H1 (cell line): Measurements from ENCODE around the gene ZFAND2B. TPM values are rescaled to one million over a fixed set of nuclear protein-coding genes. Genes with fewer than 3 reads are reported as not detected.
A peak's percentile ranks its signal among the peaks of the same experiment; 100 is the strongest.

Source experiments
- ASH2L ChIP-seq: fragments of 200-600, 300-600 bp; sonication (generic); IDR thresholded peaks from one replicate; pipeline ENCODE4 v1.7.1; 2017; ENCODE audit warnings: low read length
- CEBPB ChIP-seq: IDR thresholded peaks from 2 replicates; pipeline ENCODE4 v1.6.1; 2012; ENCODE audit warnings: low read depth, low read length
- EP300 ChIP-seq, 2 experiments: IDR thresholded peaks; 1 replicate in 1 of 2; 2 replicates in 1 of 2; pipeline ENCODE4 v1.6.1; 2011 to 2012; ENCODE audit warnings: low read depth in 2 of 2, low read length in 2 of 2, mild to moderate bottlenecking in 2 of 2, borderline replicate concordance in 1 of 2, inconsistent platforms in 1 of 2, moderate library complexity in 1 of 2
- GTF2F1 ChIP-seq: IDR thresholded peaks from 2 replicates; pipeline ENCODE4 v1.6.1; 2012; ENCODE audit warnings: low read depth, low read length, improper control_type of control experiment, borderline replicate concordance
- HDAC2 ChIP-seq, 2 experiments: fragments of 300-600 bp in 1 of 2; sonication (generic) in 1 of 2; IDR thresholded peaks; 2 replicates each; pipeline ENCODE4 v1.6.1; 2011 to 2012; ENCODE audit warnings: low read depth in 2 of 2, low read length in 2 of 2, mild to moderate bottlenecking in 2 of 2, moderate library complexity in 2 of 2, borderline replicate concordance in 1 of 2, inconsistent platforms in 1 of 2
- JUND ChIP-seq: IDR thresholded peaks from 2 replicates; pipeline ENCODE4 v1.6.1; 2011; ENCODE audit warnings: mild to moderate bottlenecking, improper control_type of control experiment, low read length
- KDM5A ChIP-seq: fragments of 200-600 bp; IDR thresholded peaks from 2 replicates; pipeline ENCODE4 v1.7.1; 2012; ENCODE audit warnings: mild to moderate bottlenecking, low read length, inconsistent platforms, mixed read lengths
- POU5F1 ChIP-seq: IDR thresholded peaks from 2 replicates; pipeline ENCODE4 v1.6.1; 2011; ENCODE audit warnings: low read depth, mild to moderate bottlenecking, low read length, moderate library complexity
- RNF2 ChIP-seq: fragments of 200-900, 300-1000 bp; sonication (generic); IDR thresholded peaks from 2 replicates; pipeline ENCODE4 v1.7.1; 2016; ENCODE audit warnings: borderline replicate concordance, low read depth, mild to moderate bottlenecking, antibody characterized with exemption, low read length; ENCODE audit not compliant: poor library complexity, severe bottlenecking; ENCODE audit errors: missing control alignments
- SP2 ChIP-seq: IDR thresholded peaks from 2 replicates; pipeline ENCODE4 v1.6.1; 2012; ENCODE audit warnings: mild to moderate bottlenecking, low read length, inconsistent platforms
- SP4 ChIP-seq: IDR thresholded peaks from 2 replicates; pipeline ENCODE4 v1.6.1; 2012; ENCODE audit warnings: low read length, inconsistent platforms
- polyA plus RNA-seq, 7 experiments: library from polyadenylated mRNA; depleted of rRNA in 3 of 7; stranded (reverse) in 5 of 7; unstranded in 2 of 7; fragments of >200 nt in 5 of 7; fragments of 200-250 nt in 2 of 7; gene quantifications; 1 replicate in 5 of 7; 2 replicates in 1 of 7; 4 replicates in 1 of 7; pipeline versions ENCODE4 v1.2.1 to v1.2.3, GENCODE V29; 2011 to 2013; ENCODE audit warnings: missing spikeins in 2 of 7, mixed read lengths in 2 of 7
- total RNA-seq: library from RNA; stranded (reverse); fragmentation: NEBNext Ultra II Directional; extraction: Animal tissue kit (Norgen Biotek cat#: 25700); gene quantifications from 2 replicates; pipeline ENCODE4 v1.2.1, GENCODE V29; 2021
- TF ChIP-seq, protein P1 (sequence below): IDR thresholded peaks from 2 replicates; pipeline ENCODE4 v1.6.1; 2011; ENCODE audit warnings: low read length, improper control_type of control experiment

ZFAND2B gene
- total and polyA plus RNA-seq, 2 of the 8 experiments (the other 6 are each of a cell fraction or from before 2014, with no cell fraction given): 16.0 to 17.9 TPM

DNA sequence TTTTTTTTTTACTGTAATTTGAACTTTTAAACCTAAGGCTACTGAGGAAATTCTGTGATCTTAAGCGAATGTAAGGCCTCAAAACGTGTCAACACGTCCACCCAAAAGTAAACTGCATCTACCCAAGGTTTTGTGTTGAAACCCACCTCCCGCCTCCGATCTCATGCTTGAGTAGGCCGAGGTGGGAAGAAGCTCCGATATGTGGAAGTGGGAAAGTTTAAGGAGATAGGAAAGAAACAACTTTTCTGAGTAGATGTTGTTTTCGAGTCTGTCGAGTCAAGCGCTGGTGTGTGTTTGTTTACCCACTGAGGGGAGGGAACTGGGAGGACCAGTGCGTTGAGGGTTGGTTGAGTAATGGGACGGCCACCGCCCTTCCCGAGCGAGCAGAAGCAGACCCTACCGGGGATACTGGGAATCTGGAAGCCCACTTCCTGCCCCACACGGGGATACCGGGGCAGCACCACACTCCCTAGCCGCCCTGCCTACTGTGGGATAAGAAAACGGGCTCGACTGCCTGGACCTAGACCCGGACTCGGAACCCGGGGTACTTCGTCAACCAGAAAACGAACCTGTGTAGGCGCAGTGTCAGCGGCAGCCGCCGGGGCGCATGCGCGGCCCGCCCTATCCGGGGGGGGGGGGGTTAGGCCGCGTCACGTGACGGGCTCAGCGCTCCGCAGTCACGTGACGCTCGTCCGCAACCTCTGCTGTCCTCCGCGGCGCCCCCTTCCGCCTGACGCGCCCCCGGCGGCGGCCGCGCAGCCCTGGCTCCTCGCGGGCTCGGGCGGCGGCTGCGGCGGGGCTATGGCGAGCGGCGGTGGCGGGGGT is 28.8 kb upstream of the ZFAND2B start, which contains the start of gene RETREG2 (continued):
- no peak for TF ChIP-seq RNF2
- TF ChIP-seq KDM5A: no peak
- 0 out of 2 replicates have a peak, but pooled peaks have one; percentile 11 for TF ChIP-seq JUND
- TF ChIP-seq SP2: no peak
- no peak for TF ChIP-seq HDAC2 (IDR thresholded peaks at IDR 0.05; ENCODE audit: borderline replicate concordance in 1 of 2, low read depth in 2 of 2, low read length in 2 of 2)
- peak; percentile 97 for TF ChIP-seq SP4
- peak in 1 of 2 experiments; percentile 81; a peak in 1 of 3 replicates for TF ChIP-seq EP300 (IDR thresholded peaks at IDR 0.05; ENCODE audit: borderline replicate concordance in 1 of 2, low read depth in 2 of 2, low read length in 2 of 2)
- no peak for TF ChIP-seq POU5F1
- TF ChIP-seq, protein P1, sequence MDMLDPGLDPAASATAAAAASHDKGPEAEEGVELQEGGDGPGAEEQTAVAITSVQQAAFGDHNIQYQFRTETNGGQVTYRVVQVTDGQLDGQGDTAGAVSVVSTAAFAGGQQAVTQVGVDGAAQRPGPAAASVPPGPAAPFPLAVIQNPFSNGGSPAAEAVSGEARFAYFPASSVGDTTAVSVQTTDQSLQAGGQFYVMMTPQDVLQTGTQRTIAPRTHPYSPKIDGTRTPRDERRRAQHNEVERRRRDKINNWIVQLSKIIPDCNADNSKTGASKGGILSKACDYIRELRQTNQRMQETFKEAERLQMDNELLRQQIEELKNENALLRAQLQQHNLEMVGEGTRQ: peak; percentile 99
- 0 out of 2 replicates have a peak, but pooled peaks have one; percentile 26 for TF ChIP-seq GTF2F1
- no peak for TF ChIP-seq ASH2L
- TF ChIP-seq CEBPB: no peak
